C1 segment of cervical spinal cord (tissue), 14 donors: Measurements from ENCODE around the gene NSMF.
A peak's percentile ranks its signal among the peaks of the same experiment; 100 is the strongest.

Experiments used
- DNase-seq, 14 donors: peaks; one replicate each; lab custom pipeline; 2025; lab: John Stamatoyannopoulos, UW

NSMF gene

GRCh38 chr9:137433349-137433915, 25.7 kb downstream of the NSMF start:
- DNase-seq: no peak

- DNase-seq: no peak
Observed at GRCh38 chr9:137432687-137433348, 26.3 kb downstream of the NSMF start.

DNA sequence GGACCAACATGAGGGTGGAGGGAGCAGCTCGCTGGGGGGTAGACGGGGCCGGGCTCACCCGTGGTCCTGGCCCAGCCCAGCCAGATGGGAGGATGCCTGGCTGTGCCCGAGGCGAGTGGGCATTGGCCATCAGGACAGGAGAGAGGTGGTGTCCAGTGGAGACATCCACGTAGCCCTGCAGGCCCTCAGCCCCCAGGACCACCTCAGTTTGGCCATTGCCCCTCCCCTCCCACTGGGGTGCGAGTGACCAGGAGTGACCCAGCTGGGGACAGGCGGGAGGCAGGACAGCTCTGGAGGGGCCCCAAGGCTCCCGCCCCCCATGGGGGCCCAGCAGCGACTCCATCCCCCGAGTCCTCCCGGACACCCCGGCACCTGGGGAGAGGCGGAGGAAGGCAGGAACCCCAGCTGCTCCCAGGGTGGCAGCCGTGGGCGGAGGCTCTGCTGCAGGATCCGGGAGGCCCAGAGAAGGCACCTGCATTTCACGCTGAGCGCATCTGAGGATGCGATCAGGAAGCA, 27.7 kb downstream of the NSMF start:
- no peak for DNase-seq

GRCh38 chr9:137430723-137431415, 28.3 kb downstream of the NSMF start:
- no peak for DNase-seq

GRCh38 chr9:137429974-137430722, 29.0 kb downstream of the NSMF start:
- no peak for DNase-seq

GRCh38 chr9:137429546-137429890, 29.6 kb downstream of the NSMF start:
- no peak for DNase-seq

DNA sequence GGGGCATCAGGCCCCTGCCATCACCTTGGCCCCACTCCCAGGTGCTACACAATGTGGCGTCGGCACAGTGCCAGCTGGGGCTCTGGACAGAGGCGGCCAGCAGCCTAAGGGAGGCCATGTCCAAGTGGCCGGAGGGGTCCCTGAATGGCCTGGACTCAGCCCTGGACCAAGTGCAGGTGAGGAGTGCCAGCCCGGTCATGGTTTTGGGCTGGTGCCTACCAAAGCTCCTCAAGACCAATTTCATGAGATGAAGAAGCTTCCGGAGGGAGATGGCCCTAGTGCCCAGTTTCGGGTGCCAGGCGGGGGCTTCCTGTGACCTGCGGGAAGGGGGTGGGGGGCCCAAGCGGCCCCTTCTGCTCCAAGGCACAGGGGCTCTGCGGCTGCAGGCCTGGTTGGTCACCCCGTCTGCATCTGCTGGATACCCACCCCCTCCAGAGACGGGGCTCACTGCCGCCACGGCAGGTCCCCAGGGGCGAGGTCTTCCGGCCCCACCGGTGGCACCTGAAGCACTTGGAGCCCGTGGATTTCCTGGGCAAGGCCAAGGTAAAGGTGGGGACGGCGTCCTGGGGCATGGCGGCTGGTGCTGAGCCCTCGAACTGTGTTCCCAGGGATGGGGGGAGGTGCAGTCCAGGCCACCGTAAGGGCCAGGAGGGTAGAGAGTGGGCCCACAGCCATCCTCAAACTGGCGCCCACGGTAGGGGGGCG, 30.1 kb downstream of the NSMF start:
- DNase-seq: no peak

DNA sequence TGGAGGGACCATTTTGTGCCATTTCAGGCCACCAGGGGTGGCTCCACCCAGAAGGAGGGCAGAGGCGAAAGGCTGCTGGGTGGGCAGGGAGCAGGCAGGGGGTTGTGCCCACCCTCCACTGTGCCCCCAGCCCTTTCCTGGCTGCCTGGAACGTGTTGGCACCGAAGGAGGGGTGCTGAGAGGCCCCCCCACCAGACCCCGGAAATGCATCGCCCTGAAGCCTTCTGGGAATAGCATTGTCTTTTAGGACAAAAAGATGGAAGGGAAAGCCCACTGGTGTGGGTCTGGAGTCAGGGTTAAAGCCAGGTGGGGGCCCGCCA, 30.9 kb downstream of the NSMF start:
- DNase-seq: no peak

DNA sequence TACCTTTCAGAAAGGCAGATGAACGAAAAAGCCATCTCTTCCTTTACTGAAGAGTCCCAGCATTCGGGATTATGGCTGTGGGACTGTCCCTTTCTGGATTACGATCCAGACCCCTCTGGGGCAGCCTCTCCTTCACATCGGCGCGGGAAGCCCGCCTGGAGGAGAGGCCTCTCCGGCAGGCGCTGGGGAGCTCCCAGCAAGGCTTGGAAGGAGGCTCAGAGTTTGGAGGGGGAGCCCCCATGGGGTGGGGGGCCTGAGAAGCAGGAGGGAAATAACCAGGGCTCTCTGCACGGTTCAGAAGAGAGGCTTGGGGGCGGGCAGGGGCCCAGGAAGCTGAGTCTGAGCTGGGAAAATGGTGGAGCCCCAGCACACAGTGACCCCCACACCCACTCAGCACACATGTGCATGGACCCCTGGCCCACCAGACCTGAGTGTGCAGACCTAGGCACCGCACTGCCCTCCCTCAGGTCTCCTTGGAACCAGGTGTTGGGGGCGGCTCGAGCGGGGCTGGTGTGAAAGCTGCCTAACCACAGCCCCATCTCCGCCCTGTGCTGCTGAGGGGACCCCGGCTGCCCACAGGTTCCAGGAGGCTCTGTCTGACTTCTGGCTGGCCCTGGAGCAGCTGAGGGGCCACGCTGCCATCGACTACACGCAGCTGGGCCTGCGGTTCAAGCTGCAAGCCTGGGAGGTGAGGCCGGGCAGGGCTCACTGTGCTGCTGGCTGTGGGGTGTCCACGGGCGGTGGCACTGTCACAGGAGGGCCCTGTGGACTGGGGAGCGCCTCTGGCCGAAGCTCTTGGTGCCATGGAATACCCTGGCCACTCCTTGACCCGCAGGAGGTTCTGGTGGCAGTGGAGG, 31.5 kb downstream of the NSMF start:
- no peak for DNase-seq

- no peak for DNase-seq
Observed at GRCh38 chr9:137426018-137426681, 33.0 kb downstream of the NSMF start.

DNA sequence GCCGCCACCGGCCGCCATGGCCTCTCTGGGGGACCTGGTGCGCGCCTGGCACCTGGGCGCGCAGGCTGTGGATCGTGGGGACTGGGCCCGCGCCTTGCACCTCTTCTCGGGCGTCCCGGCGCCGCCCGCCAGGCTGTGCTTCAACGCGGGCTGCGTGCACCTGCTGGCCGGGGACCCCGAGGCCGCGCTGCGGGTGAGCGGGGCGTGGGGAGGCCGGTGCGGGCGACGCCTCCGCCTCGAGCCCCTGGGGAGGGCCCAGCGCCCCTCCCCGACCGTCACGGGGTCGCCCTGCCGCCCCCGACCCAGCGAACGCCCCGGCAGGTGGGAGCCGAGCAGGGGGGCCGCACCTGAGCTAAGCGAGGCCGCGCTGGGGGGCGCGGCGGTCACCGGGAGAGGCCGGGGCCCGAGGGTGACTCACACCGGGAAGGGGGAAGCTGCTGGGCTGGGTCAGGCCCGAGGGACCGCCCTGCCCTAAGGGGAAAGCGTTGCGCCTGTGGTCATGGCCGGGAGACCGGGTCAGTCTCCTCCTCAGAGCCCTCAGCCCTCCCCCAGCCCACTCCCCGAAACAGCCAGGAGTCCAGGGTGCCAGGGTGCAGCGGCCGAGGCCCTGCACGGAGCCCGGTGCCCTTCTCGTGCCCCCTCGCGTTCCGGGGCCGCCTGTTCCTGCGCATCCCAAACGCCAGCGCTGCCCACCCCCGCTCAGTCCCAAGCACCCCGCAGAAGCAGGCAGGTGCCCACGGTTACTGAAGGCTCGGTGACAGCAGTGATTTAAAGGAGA, 35.4 kb downstream of the NSMF start:
- DNase-seq: no peak

DNA sequence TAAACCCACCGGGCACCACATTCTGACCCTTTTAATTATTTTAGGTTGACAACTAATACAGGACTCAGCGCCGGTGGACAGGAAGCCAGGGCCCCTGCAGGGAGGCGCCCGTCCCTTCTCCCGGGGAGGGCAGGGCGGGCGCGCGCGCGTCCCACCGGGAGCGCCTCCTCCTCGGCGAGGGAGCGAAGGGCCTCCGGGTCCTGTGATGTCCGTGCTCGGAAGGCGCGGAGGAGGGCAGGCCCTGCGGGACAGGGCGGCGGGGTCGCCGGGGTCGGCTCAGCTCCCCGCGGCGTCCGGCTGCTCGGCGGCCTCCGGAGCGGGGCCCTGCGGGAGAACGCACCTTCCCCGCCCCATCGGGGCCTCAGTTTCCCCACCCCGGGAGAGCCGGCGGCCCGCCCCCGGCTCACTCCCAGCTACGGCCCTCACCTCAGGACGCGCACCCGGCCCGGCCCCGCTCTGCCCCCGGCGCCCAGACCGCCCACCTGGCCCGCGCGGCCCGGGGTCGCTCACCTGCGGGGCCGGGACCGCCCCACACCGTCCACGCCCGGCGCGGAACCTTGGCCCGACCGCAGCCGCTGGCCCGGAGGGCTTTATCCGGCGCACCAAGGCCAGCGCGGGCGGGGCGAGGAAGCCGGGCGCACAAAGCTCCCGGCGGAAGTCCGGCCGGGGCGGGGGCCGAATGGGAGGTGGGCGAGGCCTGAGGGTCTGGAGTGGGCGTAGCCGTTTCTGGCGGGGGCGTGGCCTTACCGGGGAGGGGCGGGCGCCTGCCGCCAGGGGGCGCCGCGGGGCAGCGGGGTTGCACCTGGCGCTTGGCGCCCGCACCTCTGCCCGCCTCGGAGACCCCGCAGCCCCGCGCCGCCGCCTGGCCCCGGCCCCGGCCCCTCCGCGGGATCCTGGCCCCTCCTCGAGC, 36.3 kb downstream of the NSMF start, which contains the start of the genes EXD3 and NOXA1:
EXD3 (minus strand) TSS at position 559 of the 910 bp plus-strand sequence. CDS start 27,805 bp downstream, outside the sequence.
NOXA1 (plus strand) TSS at position 790 of the 910 bp plus-strand sequence. CDS start 137 bp downstream, outside the sequence.
- peak in 13 of 14 donors; percentile 54 to 93 (median 80) for DNase-seq

DNA sequence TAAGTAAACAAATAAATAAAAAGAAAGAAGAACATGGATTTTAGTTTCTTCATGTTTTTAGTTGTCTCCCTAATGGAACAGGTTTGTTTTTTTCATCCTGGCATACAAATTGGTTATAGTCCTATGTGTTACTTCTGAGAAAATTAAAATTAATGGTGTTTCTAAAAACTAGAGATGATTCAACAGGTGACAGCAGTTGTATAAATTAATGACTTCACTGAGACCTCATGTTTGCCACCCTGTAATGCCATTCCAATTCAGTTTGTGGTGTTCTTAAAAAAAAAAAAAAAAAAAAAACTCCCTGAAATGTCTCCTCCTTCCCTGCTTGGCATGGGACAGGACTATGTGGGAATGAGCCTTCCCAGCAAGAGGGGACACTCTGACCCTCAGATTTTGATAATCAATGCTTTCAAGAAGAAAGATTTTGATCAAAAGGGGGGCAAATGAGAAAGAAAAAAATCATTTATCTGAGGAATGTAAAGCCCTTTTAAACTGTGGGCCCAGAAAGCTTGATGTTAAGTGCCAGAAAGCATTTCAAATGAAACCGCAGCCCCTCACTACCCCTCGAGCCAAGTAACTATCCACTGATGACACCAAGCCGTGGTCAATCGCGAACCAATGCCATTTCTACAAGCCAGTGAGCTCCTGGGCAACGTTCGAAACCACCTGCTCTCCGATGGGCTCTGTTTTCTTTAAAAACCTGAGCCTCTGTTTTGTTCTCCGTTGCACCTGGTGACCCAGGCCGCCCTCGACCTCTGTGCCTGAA, 37.1 kb downstream of the NSMF start:
- no peak for DNase-seq

GRCh38 chr9:137417161-137418021, 41.7 kb downstream of the NSMF start:
- DNase-seq: peak in 2 of 14 donors; percentile 17 to 44

DNA sequence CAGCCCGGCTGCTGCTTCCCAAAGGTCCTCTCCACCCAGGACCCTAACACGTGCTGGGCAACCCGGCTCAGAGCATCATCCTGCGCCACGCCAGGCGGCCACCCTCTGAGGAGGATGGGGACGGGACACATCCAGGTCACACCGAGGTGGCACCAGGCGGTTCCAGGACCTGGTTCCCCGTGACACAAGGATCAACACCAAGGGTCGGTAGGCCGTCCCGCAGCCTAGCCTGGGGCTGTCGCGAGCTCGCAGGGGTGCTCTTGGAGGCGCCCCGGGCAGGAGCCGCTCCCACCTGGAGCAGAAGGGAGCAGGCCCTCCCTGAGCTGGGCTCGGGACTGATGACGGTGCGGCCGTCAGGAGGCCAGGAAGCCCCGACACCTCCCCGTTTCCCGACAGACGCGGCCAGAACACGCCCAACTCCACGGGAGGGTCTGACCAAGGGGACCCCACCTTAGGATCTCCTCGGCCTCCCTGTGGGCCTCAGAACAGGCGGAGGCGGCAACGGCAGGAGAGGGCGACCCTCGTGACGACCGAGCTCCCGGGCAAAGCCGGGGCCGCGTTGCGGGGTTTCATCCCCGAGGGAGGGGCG, 42.5 kb downstream of the NSMF start:
- no peak for DNase-seq

DNA sequence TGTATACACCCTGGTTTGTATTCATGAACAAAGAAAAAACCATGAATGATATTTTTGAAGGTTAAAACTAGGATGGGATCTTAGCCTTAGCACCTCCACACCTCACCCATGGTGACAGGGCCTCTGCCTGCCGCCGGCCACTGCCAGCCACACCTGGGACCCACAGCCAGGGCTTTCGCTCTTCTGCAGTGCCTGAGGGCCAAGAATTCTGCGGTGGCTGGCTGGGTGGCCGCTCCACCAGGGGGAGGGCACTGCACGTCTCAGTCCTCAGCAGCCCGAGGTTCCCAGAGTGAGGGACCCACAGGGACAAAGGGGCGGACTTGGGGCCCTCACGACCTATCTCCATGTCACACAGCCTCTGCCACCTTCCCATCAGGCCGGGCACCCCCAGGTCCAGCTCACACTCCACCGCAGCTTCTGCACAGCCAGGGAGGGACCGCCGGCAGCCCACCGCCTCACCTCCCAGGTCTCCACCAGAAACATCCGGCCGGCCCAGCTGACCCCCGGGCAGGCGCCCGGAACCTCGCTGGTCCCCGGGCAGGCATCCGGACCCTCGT, 43.0 kb downstream of the NSMF start:
- no peak for DNase-seq
